GM12872 (cell line): ENCODE measurements around the gene RPL38.

ENCODE experiments used
- TF ChIP-seq, protein P1 (sequence below): IDR thresholded peaks from 3 replicates; pipeline ENCODE4 v1.5.1; 2011; ENCODE audit warnings: low read depth, mild to moderate bottlenecking, low read length, moderate library complexity; ENCODE audit not compliant: insufficient read depth

RPL38 gene

DNA sequence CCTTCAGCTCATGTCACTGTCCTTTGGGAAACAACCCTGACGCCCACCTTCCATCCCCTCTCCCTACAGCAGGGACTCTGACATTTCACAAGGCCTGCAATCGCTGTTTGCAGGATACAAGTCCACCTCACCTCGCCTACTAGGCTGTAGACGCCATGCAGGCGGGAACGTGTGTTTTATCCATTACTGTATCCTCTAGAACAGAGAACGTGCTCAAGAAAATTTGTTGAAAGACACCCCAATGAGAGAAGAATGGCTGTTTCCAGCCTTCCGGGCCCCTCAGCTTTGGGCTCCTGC lies 8.4 kb downstream of the RPL38 start:
- TF ChIP-seq, protein P1, sequence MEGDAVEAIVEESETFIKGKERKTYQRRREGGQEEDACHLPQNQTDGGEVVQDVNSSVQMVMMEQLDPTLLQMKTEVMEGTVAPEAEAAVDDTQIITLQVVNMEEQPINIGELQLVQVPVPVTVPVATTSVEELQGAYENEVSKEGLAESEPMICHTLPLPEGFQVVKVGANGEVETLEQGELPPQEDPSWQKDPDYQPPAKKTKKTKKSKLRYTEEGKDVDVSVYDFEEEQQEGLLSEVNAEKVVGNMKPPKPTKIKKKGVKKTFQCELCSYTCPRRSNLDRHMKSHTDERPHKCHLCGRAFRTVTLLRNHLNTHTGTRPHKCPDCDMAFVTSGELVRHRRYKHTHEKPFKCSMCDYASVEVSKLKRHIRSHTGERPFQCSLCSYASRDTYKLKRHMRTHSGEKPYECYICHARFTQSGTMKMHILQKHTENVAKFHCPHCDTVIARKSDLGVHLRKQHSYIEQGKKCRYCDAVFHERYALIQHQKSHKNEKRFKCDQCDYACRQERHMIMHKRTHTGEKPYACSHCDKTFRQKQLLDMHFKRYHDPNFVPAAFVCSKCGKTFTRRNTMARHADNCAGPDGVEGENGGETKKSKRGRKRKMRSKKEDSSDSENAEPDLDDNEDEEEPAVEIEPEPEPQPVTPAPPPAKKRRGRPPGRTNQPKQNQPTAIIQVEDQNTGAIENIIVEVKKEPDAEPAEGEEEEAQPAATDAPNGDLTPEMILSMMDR = no peak

DNA sequence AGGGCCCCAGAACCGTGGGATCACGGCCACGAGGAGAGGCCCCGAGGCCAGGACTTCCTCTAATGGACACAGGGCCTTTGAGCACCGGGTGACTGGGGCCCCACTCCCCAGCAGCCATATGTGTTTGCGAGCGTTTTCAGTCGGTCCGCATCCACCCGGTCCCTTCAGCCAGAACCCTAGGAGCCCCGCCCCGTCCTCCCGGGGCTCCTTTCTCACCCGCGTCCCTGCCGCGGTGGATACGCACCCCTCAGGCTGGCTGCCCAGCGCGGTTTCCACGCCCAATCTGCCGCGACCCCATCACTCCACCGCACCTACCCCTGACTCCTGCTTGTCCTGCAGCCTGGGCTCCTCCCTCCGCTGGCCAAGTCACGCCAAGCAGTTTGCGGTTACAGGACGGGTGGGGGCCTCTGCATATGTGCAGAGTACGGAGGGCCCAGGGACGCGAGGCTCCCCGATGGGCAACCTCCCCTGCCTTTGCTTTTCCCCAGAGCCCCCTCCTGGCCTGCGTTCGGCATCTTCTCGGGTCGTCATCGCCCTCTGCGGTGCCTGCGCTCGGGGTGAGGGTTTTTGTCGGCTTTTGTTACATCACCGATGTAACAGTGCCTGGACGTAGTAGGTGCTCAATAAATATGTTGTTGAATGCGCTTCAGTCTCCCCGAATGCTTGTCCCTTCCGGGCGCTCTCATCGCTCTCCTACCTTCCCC lies 8.9 kb downstream of the RPL38 start:
- TF ChIP-seq, protein P1 = no peak

- TF ChIP-seq, protein P1 = peak; percentile 36; the same call in 2 of the 3 replicates
These were observed 9.7 kb downstream of the RPL38 start, which contains the start of gene TTYH2 for GRCh38 chr17:74212913-74213791. TTYH2 (plus strand) TSS chr17:74213571; CDS start chr17:74213588, 17 bp downstream.

GRCh38 chr17:74213861-74214391 lies 10.4 kb downstream of the RPL38 start:
- TF ChIP-seq, protein P1 = no peak

- TF ChIP-seq, protein P1 = no peak
These were observed 11.2 kb downstream of the RPL38 start for GRCh38 chr17:74214484-74215341.

GRCh38 chr17:74215342-74215727 lies 11.9 kb downstream of the RPL38 start:
- TF ChIP-seq, protein P1 = no peak

- TF ChIP-seq, protein P1 = no peak
These were observed 13.0 kb downstream of the RPL38 start for GRCh38 chr17:74216505-74216904.
